HG02885 (cell line): ENCODE data around the gene ZFP91.
"Not testable (repeated sequence)": the region's sequence is repeated elsewhere in the genome, so short reads cannot be mapped to it uniquely, and the experiment has no call there.

Source experiments
- ATAC-seq: cut with Tn5 transposase; IDR thresholded peaks from one replicate; pipeline ENCODE4 v1.9.1; 2021; ENCODE audit warnings: mild to moderate bottlenecking; ENCODE audit not compliant: unreplicated experiment, poor library complexity

Gene ZFP91

DNA sequence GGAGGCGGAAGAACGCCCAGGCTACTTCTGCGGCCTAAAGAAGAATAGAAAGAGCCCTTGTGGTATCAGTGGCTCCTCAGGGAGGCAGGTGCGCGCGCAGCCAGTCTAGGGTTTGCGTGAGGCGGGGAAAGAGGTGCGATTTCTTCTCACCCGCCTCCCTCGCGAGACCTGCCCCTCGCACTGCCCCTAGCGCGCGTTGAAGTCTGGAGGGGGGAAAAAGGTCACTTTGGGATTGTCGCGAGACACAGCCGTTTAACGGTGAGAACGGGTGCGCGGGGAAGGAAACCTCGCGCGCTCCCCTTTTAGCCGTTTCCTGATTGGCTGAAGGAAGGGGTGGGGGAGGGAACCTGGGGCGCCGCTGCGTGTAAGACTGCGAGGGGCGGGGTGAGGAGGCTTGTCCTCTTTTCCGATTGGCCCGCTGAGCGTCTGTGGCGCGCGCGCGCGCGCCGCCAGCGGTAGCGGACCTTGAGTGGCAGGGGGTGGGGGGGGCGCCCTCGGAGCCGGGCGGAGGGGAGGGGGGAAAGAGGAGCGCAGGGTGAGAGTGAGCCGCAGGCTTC lies at the start of gene ZFP91:
TSS of gene ZFP91 (plus strand) at position 429 of the 557 bp plus-strand sequence. CDS start 219 bp downstream, outside the sequence.
- ATAC-seq, result peak; percentile 40

GRCh38 chr11:58530236-58530635 lies 48.6 kb upstream of the ZFP91 start:
- ATAC-seq, result no peak

- no peak for ATAC-seq
Measured at GRCh38 chr11:58531865-58532341, 47.0 kb upstream of the ZFP91 start.

- ATAC-seq, result no peak
Measured at GRCh38 chr11:58546841-58547240, 32.0 kb upstream of the ZFP91 start.

GRCh38 chr11:58549644-58550043 lies 29.2 kb upstream of the ZFP91 start:
- ATAC-seq, result no peak

DNA sequence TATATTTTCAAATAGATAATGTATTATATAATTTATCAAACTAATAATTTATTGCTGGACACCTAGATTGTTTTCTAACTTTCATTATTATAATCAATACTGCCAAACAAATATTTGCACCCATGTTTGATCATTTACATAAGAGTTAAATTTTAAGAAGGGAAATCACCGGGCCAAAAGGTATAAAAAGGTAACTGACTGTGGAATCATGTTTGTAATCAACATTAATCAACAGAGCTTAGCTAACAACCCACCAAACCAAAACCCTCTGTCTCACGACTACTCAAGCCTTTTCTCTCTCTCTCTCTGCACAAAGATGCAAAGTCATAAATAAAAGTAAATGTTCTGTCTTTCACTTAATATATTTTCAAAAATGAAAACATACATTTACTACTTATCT lies 18.0 kb upstream of the ZFP91 start:
- no peak for ATAC-seq

DNA sequence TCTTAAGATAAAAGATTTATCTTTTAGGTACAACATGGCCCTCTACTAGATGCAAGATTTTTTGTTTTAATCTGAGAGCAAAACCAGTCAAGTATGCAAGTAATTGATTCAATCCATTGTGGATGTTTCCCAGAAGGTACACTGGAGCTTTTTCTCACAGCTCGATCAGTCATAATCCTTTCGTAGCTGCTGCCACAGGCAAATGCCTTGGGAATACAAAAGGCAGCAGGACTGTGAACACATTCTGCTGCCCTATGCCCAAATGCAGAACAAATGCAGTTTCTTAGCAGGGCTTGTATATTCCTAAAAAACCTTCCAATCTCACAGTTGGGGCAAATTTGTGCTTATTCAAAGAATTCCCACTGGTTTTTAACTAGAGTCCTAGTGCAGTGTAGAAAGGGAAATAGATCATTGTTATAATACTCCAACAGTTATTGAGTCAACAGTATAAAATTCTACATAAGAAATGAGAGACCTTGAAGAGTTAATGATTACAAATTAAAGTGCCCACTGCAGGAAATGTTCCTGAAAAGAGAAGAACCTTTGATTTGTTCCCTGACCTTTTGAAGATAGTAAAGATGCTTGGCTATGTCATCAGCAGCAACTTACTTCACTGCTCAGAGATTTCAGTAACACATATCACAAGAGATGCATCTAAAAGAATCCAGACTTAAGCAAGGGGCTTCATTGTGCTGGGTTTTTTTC lies 17.3 kb upstream of the ZFP91 start:
- ATAC-seq, result no peak

- peak; percentile 70 for ATAC-seq
Measured at GRCh38 chr11:58562375-58562800, 16.5 kb upstream of the ZFP91 start.

GRCh38 chr11:58564231-58564630 lies 14.6 kb upstream of the ZFP91 start:
- no peak for ATAC-seq

DNA sequence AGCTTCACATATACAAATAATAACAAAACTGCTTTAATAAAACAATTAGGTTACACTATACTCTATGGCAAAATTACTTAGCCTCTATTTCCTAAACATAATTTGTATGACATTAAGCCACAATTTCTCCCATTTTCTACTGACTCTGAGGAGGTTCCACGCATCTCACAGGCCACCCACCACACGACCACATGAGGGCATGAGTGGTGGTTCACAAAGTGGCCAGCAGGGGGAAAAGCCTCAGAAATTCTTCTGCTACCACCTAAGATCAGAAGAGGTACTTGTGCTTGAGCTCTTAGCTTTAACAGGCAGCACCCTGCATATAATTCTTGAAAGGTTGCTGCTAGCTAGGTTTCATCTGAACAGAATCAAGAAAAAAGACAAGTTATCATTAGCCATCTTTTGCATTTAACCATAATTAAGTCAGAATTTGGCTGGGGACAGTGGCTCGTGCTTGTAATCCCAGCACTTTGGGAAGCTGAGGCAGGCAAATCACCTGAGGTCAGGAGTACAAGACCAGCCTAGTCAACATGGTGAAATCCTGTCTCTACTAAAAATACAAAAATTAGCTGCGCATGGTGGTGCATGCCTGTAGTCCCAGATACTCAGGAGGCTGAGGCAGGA lies 10.9 kb upstream of the ZFP91 start:
- ATAC-seq, result peak; percentile 98

DNA sequence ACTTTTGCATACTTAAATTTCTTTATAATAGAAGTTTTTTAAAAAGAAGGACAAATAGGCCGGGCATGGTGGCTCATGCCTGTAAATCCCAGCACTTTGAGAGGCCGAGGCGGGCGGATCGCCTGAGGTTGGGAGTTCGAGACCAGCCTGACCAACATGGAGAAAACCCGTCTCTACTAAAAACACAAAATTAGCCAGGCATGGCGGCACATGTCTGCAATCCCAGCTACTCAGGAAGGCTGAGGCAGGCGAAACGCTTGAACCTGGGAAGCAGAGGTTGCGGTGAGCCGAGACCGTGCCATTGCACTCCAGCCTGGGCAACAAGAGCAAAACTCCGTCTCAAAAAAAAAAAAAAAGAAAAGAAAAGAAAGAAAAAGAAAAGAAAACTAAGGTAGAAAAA lies 6.0 kb upstream of the ZFP91 start:
- ATAC-seq, result not testable (repeated sequence)

GRCh38 chr11:58573451-58574104 lies 5.3 kb upstream of the ZFP91 start:
- peak; percentile 22 for ATAC-seq

DNA sequence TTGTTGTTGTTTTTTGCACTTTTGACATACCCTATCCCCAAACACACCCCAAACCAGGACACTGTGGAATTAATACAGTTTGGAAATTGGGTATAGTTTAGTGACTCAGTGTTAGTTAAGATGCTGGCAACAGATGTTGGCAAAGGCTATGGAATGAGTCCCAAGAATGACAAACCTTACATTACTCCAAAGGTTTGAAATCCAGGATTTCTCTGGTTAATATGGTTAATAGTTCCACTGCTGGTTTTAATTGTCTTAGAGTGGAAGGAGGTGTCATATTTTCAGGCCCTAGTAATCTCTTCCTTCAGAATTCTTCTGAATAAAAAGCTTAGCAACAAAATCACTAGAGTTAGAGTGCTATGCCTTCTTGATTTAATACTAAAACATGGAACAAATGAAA lies 4.0 kb upstream of the ZFP91 start:
- ATAC-seq, result no peak

DNA sequence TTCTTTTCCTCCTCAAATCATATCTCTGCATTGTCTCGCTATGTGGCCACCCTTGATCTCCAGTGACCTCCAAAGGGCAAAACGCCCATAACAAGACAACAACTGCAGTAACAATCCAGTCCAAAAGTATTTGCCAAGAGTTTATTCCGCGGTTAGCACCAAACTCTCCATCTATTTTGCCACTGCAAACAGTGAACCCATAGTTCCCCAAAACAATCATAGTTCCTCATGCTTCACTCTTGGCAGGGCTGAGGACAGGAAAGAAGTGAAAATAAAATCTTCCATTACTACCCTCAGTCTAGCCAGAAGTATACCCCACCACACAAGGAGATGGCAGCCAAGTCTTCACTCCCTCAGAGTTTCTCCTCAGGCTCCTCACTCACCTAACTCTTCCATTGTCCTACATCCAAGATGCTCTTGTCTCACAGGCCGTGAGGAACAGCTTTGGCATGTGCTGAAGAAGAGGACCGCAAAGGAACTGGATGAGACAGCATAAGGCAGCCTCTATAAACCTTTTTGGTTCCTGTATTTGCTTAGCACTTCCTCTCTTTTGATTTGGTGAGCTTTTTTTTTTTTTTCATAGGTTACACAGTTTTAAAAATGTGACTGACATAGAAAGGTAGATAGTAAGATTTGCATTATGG lies 3.4 kb upstream of the ZFP91 start, which contains the start of gene LPXN:
TSS of gene LPXN (minus strand) at position 480 of the 644 bp plus-strand sequence. CDS start at position 396, 84 bp downstream.
- ATAC-seq, result no peak

- no peak for ATAC-seq
Measured at GRCh38 chr11:58576887-58577471, 1.9 kb upstream of the ZFP91 start.

GRCh38 chr11:58577555-58578135 lies 1.2 kb upstream of the ZFP91 start:
- ATAC-seq, result peak; percentile 54

DNA sequence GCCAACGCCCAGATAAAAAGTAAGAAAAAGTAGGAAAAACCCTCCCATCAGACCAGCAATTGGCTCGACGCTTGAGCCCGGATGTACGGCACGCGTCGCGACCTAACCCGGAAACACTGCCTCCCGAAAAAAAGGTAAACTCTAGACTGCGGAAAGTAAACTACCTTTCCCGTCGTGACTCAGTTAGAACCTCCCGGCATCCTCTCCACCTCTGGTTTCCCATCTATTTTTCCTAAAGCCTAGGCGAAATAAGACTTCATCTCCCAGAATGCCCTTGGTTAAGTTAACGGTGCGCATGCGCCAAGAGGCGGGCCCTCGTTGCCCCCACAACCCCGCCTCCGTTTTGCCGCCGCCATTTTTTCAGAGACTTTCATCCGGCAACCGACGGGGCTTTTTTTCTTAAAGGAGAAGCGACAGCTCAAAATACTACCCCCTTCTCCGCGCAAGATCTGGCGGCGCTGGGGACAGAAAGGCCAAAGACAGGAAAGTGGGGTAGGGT lies 678 bp upstream of the ZFP91 start:
- ATAC-seq, result no peak

DNA sequence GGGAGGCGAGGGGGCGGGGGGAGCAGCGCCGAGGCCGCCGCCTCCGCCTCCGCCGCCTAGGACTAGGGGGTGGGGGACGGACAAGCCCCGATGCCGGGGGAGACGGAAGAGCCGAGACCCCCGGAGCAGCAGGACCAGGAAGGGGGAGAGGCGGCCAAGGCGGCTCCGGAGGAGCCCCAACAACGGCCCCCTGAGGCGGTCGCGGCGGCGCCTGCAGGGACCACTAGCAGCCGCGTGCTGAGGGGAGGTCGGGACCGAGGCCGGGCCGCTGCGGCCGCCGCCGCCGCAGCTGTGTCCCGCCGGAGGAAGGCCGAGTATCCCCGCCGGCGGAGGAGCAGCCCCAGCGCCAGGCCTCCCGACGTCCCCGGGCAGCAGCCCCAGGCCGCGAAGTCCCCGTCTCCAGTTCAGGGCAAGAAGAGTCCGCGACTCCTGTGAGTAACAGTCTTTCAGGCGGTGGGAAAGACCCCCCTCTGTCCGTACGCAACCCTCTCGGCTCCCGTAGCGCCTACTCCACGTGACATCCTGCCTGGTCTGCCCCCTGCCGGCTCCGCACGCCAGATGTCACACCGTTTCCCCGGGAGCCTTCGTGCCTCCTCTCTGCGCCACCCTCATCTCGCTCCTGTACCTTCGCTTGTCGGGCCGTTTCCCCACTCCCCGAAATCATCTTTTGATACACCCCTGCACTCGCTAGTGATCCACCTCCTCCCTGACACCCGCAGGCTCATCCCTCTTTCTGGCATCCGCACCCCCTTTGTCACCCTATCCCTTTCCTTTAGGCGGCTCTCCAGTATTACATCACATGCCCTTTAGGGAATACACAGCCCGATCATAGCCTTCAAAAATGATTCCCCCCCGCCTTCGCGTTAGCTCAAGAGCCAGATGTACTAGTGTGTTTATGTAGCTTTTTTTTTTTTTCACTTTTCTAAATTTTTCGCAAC lies 598 bp downstream of the ZFP91 start:
- ATAC-seq, result peak; percentile 43
